Measurements from ENCODE around the gene DNAI2.

DNAI2 gene

DNA sequence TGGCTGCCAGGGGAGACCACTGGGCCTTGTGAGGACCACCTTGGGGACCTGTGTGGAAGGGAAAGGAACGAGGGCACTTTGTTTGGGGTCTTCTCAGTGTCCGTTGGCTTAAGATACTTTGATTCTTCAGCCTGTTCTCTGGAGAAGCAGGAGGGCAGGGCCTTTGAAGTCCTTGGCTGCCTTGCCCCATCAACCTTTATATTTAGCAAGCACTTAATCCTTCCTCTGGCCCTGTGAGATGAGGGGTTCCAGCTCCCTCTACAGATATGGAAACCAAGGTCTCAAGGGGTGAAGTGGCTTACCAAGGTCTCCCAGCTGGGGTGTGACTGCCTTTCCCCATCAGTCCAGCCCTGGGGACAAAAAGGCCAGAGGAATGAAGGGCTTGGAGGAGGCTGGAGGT lies 32.2 kb upstream of the DNAI2 start:
- TF ChIP-seq EZH2phosphoT487 (IDR thresholded peaks at IDR 0.05; ENCODE audit: borderline replicate concordance): no peak
- TF ChIP-seq, protein P1, sequence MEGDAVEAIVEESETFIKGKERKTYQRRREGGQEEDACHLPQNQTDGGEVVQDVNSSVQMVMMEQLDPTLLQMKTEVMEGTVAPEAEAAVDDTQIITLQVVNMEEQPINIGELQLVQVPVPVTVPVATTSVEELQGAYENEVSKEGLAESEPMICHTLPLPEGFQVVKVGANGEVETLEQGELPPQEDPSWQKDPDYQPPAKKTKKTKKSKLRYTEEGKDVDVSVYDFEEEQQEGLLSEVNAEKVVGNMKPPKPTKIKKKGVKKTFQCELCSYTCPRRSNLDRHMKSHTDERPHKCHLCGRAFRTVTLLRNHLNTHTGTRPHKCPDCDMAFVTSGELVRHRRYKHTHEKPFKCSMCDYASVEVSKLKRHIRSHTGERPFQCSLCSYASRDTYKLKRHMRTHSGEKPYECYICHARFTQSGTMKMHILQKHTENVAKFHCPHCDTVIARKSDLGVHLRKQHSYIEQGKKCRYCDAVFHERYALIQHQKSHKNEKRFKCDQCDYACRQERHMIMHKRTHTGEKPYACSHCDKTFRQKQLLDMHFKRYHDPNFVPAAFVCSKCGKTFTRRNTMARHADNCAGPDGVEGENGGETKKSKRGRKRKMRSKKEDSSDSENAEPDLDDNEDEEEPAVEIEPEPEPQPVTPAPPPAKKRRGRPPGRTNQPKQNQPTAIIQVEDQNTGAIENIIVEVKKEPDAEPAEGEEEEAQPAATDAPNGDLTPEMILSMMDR (conservative IDR thresholded peaks at IDR 0.05; ENCODE audit: low read length): no peak
- Histone ChIP-seq H3K36me3 (ENCODE audit: insufficient read depth, low read length) (no peaks in the 10 kb centered on the region), H3K27me3 (ENCODE audit: insufficient read depth, low read length, poor library complexity, severe bottlenecking) (no peaks in the 10 kb centered on the region)

DNA sequence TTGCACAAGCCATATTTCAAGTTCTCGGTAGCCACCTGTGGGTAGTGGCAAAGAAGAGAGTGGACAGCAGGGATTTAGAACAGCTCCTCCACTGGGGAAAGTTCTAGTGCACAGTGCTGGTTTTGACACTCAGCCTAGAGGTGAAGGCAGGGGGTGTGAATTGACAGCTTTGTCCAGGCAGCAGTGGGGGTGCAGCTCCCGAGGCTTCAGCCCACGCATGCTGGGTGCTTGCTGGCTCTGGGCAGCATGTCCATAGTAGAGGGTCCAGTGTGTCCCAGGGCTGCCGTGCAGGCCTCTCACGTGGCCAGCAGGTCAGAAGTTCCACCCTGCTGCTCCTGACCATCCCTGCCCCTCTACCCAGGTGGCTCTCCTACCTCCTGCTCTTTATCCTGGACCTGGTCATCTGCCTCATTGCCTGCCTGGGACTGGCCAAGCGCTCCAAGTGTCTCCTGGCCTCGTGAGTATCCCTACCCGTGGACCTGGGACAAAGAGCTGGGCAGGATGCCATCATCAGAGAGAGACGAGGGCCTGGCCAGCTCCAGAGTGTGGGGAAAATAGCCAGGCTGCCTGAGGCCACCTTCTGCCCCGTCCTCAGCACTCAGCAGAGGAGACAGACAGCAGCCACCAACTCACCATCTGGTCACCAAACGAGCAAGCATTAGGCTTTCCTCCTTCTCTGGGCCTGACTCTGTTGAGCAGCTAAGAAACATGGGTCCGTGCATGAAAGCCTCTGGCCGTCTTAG lies 30.9 kb upstream of the DNAI2 start:
- H3K9ac ChIP-seq (ENCODE audit: low read depth, low read length, poor library complexity, severe bottlenecking): no peak overlapping the region
- H3K27me3 ChIP-seq (ENCODE audit: insufficient read depth, low read length, poor library complexity, severe bottlenecking): no peaks in the 10 kb centered on the region
- H3K4me2 ChIP-seq (ENCODE audit: low read depth, low read length, poor library complexity, severe bottlenecking): no peak overlapping the region
- H3F3A ChIP-seq (ENCODE audit: low read depth): no peaks in the 10 kb centered on the region
- no peaks in the 10 kb centered on the region for H3K36me3 ChIP-seq (ENCODE audit: insufficient read depth, low read length)
- no peaks in the 10 kb centered on the region for H3K9me3 ChIP-seq (ENCODE audit: insufficient read depth, low read depth, low read length)
- TF ChIP-seq EZH2phosphoT487 (IDR thresholded peaks at IDR 0.05; ENCODE audit: borderline replicate concordance): no peak
- TF ChIP-seq, protein P1 (conservative IDR thresholded peaks at IDR 0.05; ENCODE audit: low read length): no peak
- no peaks in the 10 kb centered on the region for H3K4me1 ChIP-seq (ENCODE audit: insufficient read depth, low read length, poor library complexity, severe bottlenecking)
- no peak overlapping the region for H3K4me3 ChIP-seq (ENCODE audit: low read length, poor library complexity, severe bottlenecking)
- H2AFZ ChIP-seq (ENCODE audit: low read length): no peak overlapping the region
- H3K9me2 ChIP-seq (replicated peaks; ENCODE audit: low read depth, low read length): no peaks in the 10 kb centered on the region
- no peaks in the 10 kb centered on the region for H4K20me1 ChIP-seq (ENCODE audit: insufficient read depth, low read length, poor library complexity, severe bottlenecking)
- H3K79me2 ChIP-seq (ENCODE audit: insufficient read depth, low read length): no peaks in the 10 kb centered on the region

More for the DNA sequence above, 32.2 kb upstream of the DNAI2 start:
- H3K9ac ChIP-seq (ENCODE audit: low read depth, low read length, poor library complexity, severe bottlenecking): no peak overlapping the region
- no peak overlapping the region for H3K4me3 ChIP-seq (ENCODE audit: low read length, poor library complexity, severe bottlenecking)
- no peaks in the 10 kb centered on the region for H3K9me2 ChIP-seq (replicated peaks; ENCODE audit: low read depth, low read length)
- H3K4me1 ChIP-seq (ENCODE audit: insufficient read depth, low read length, poor library complexity, severe bottlenecking): no peaks in the 10 kb centered on the region
- no peaks in the 10 kb centered on the region for H3F3A ChIP-seq (ENCODE audit: low read depth)
- no peak overlapping the region for H2AFZ ChIP-seq (ENCODE audit: low read length)
- no peaks in the 10 kb centered on the region for H3K9me3 ChIP-seq (ENCODE audit: insufficient read depth, low read depth, low read length)
- H3K79me2 ChIP-seq (ENCODE audit: insufficient read depth, low read length): no peaks in the 10 kb centered on the region
- no peak overlapping the region for H3K4me2 ChIP-seq (ENCODE audit: low read depth, low read length, poor library complexity, severe bottlenecking)
- no peaks in the 10 kb centered on the region for H4K20me1 ChIP-seq (ENCODE audit: insufficient read depth, low read length, poor library complexity, severe bottlenecking)

DNA sequence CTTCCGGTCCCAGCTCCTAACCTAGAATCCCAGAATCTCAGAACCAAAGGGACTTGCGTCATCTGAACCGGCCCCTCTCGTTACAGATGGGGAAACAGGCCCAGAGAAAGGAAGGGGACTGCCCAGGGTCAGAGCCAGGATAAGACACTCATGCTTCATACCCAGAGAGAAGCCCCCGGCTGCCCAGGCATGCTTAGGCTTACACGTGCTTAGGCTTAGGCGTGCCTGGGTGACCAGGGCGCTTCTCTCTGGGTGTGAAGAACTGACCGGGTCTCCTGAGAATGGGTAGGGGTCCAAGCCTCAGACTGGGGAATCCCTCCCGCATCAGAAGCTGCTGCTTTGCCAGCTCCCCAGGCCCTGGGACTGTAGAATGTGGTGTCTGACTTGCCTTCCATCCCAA lies 29.9 kb upstream of the DNAI2 start:
- Histone ChIP-seq H2AFZ (ENCODE audit: low read length) (no peak overlapping the region), H3K9ac (ENCODE audit: low read depth, low read length, poor library complexity, severe bottlenecking) (no peak overlapping the region), H3K9me3 (ENCODE audit: insufficient read depth, low read depth, low read length) (no peaks in the 10 kb centered on the region), H4K20me1 (ENCODE audit: insufficient read depth, low read length, poor library complexity, severe bottlenecking) (no peaks in the 10 kb centered on the region), H3K27me3 (ENCODE audit: insufficient read depth, low read length, poor library complexity, severe bottlenecking) (no peaks in the 10 kb centered on the region), H3K4me3 (ENCODE audit: low read length, poor library complexity, severe bottlenecking) (no peak overlapping the region), H3K9me2 (replicated peaks; ENCODE audit: low read depth, low read length) (no peaks in the 10 kb centered on the region), H3F3A (ENCODE audit: low read depth) (no peaks in the 10 kb centered on the region), H3K4me2 (ENCODE audit: low read depth, low read length, poor library complexity, severe bottlenecking) (no peak overlapping the region), H3K36me3 (ENCODE audit: insufficient read depth, low read length) (no peaks in the 10 kb centered on the region), H3K4me1 (ENCODE audit: insufficient read depth, low read length, poor library complexity, severe bottlenecking) (no peaks in the 10 kb centered on the region), H3K79me2 (ENCODE audit: insufficient read depth, low read length) (no peaks in the 10 kb centered on the region)
- TF ChIP-seq, protein P1 (conservative IDR thresholded peaks at IDR 0.05; ENCODE audit: low read length): no peak
- no peak for TF ChIP-seq EZH2phosphoT487 (IDR thresholded peaks at IDR 0.05; ENCODE audit: borderline replicate concordance)

Measured in Loucy (cell line).